Activated T-cell treated with anti-CD3 and anti-CD28 coated beads, Interleukin-2, amount 50 U/mL, for 72 hours (primary cell): Measurements from ENCODE around the gene OBSCN. TPM values are rescaled to one million over a fixed set of nuclear protein-coding genes. Genes with fewer than 3 reads are reported as not detected.

Experiments
- ATAC-seq, 2 donors: fragments of 150-1000 bp; cut with Tn5 transposase; replicated peaks in 1 of 2; 2 replicates each; pipeline ENCODE4 v1.10.0; 2021; ENCODE audit warnings: moderate library complexity in 2 of 2, mild to moderate bottlenecking in 1 of 2
- DNase-seq, 2 donors: peaks; one replicate each; pipeline ENCODE4 v3.0.0; 2021 to 2022; ENCODE audit warnings: mixed read lengths in 1 of 2
- H3K27ac Mint-ChIP-seq: one replicate; pipeline ENCODE4 v1.8.0; 2022; ENCODE audit warnings: mild to moderate bottlenecking, moderate library complexity, mixed read lengths
- H3K27me3 Mint-ChIP-seq: one replicate; pipeline ENCODE4 v1.8.0; 2022; ENCODE audit warnings: low read depth, mixed read lengths
- H3K36me3 Mint-ChIP-seq, 2 donors: one replicate each; pipeline ENCODE4 v1.8.0; 2022; ENCODE audit warnings: mixed read lengths in 2 of 2, mild to moderate bottlenecking in 1 of 2; ENCODE audit not compliant: insufficient read depth in 2 of 2
- H3K4me1 Mint-ChIP-seq: one replicate; pipeline ENCODE4 v1.8.0; 2022; ENCODE audit warnings: low read depth, mixed read lengths
- H3K4me3 Mint-ChIP-seq, 2 donors: one replicate each; pipeline ENCODE4 v1.8.0; 2022; ENCODE audit warnings: mild to moderate bottlenecking in 2 of 2, mixed read lengths in 2 of 2, moderate library complexity in 2 of 2
- H3K9me3 Mint-ChIP-seq, 2 donors: one replicate each; pipeline ENCODE4 v1.8.0; 2022; ENCODE audit warnings: mixed read lengths in 2 of 2
- total RNA-seq, 2 donors: library from RNA; stranded (reverse); gene quantifications; one replicate each; pipeline ENCODE4 v1.2.3, GENCODE V29; 2022

OBSCN gene
- total RNA-seq, 2 donors from 2014 or later = 25.0 to 27.7 TPM

GRCh38 chr1:228364706-228365213, 156.9 kb downstream of the OBSCN start:
- ATAC-seq (no peak), DNase-seq (no peak)
- Mint-ChIP-seq H3K27me3 (no peaks in the 10 kb centered on the region), H3K4me3 (no peak overlapping the region), H3K4me1 (no peaks in the 10 kb centered on the region), H3K27ac (no peak overlapping the region), H3K36me3 (no peaks in the 10 kb centered on the region), H3K9me3 (no peaks in the 10 kb centered on the region)

DNA sequence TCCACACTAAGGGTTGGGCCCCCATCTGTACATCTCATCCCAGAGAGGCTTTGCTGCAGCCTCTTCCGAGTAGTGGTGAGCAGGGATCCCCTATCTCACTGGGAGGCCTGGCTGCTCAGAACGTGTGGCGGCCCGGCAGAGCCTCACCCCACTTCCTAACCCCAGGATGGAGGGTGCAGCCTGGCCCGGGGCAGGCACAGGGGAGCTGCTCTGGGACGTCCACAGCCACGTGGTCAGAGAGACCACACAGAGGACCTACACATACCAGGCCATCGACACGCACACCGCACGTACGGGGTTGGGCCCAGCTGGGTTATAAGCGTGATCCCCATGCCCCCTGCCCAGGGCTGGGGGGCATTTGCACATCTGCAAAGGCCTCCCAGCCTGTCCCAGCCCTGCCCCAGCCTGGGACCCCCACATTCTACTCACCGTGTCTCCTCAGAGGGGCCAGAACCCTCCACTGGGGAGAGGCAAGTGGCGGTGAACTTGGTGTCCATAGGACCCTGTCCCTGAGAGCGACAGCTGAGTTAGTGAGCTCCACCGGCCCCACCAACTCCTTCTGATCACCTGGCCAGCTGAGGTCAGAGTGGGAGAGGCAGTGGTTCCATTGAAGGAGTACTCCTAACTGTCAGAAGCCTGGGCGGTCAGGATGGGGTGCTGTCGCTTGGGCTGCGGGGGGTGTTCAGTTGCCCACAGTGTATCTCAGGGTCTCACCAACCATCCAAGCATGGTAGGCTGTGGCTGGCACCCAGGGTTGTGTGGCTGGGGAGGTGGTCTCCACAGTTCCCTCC, 157.6 kb downstream of the OBSCN start:
- no peaks in the 10 kb centered on the region for H3K27me3 Mint-ChIP-seq
- no peaks in the 10 kb centered on the region for H3K9me3 Mint-ChIP-seq
- H3K4me1 Mint-ChIP-seq = no peaks in the 10 kb centered on the region
- H3K4me3 Mint-ChIP-seq = no peak overlapping the region
- DNase-seq (no peak), ATAC-seq (no peak)
- no peaks in the 10 kb centered on the region for H3K36me3 Mint-ChIP-seq
- H3K27ac Mint-ChIP-seq = no peak overlapping the region

- no peak for ATAC-seq
- Mint-ChIP-seq H3K36me3 (no peaks in the 10 kb centered on the region), H3K9me3 (no peaks in the 10 kb centered on the region), H3K4me3 (no peak overlapping the region), H3K4me1 (no peaks in the 10 kb centered on the region), H3K27me3 (no peaks in the 10 kb centered on the region), H3K27ac (no peak overlapping the region)
- no peak for DNase-seq
These were observed 158.4 kb downstream of the OBSCN start for GRCh38 chr1:228366062-228366865.

- Mint-ChIP-seq H3K27ac (no peak overlapping the region), H3K9me3 (no peaks in the 10 kb centered on the region), H3K4me1 (no peaks in the 10 kb centered on the region), H3K4me3 (no peak overlapping the region), H3K36me3 (no peaks in the 10 kb centered on the region), H3K27me3 (no peaks in the 10 kb centered on the region)
- ATAC-seq (no peak), DNase-seq (no peak)
These were observed 159.3 kb downstream of the OBSCN start for GRCh38 chr1:228366866-228367741.

DNA sequence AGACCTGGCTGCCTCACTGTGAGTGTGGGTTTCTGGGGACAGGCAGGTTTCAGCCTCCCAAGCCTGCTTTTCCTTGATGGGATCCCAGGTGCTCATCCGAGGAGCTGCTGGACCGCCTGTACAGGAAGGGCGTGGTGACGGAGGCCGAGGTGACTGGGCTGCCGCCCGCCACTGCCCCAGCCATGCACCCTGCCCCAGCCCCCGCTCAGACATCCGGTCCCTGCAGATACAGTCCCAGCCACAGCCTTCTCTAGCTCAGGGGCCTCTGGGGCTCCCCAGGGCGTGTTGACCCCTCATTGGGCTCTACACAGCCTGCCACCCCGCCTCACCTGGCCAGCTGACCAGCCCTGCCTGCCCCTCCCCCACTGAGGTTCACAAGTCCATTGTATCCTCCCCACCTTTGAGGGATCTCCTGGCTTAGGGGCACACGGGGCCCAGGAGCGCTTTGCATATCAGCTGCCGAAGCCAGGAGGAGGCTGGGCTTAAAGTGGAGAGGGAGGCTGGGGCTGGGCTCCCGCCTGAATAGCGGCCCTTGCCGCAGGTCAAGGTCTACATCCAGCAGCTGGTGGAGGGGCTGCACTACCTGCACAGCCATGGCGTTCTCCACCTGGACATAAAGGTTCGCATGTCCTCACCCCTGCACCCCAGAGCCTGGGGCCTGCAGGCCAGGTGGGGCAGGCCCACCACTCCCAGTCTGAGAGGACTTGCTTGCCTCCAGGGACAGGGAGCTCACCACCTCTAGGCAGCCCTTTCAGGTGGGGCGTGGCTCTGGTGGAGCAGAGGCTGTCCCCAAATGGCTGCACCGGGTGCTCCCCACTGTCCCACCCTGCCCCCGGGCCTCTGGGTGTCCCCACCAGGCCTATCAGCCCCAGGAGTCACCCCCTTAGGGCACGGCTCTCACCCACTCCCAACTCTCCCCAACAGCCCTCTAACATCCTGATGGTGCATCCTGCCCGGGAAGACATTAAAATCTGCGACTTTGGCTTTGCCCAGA, 160.3 kb downstream of the OBSCN start:
- no peak overlapping the region for H3K27ac Mint-ChIP-seq
- no peaks in the 10 kb centered on the region for H3K36me3 Mint-ChIP-seq
- H3K27me3 Mint-ChIP-seq = no peaks in the 10 kb centered on the region
- peak in 1 of 2 donors; percentile 12 for ATAC-seq
- no peaks in the 10 kb centered on the region for H3K9me3 Mint-ChIP-seq
- H3K4me1 Mint-ChIP-seq = no peaks in the 10 kb centered on the region
- H3K4me3 Mint-ChIP-seq = no peak overlapping the region
- DNase-seq = no peak

DNA sequence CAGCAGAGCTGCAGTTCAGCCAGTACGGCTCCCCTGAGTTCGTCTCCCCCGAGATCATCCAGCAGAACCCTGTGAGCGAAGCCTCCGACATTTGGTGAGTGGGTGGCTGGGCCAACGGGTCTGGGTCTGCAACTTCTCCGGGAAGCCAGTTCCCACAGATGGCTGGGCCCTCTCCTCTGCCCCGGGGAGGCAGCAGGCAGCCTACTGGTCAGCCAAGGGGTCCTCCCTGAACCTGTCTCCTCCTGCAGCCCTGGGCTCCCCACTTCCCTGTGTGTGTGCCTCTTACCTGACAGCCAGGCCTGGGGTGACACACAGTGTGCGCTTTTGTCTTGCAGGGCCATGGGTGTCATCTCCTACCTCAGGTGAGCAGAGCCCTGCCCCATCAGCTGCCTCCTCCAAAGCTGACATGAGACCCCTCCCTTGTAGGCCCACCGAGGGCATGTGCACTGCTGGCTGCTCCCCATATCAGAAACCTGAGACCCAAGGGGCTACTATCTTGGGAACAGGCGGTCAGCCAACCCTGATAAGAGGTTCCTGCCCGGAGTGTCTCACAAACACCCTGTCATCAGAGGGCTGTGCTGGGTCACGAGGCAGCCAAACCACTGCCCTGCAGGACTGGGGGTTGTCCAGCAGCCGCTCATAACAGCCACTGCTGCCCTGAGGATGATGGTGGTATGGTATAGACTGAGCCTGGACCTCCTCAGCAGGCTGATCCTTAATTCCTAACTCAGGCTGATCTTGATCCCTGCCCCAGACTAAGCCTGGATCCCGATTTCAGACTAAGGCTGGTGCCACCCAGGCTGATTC, 161.2 kb downstream of the OBSCN start:
- Mint-ChIP-seq H3K4me3 (no peak overlapping the region), H3K4me1 (no peaks in the 10 kb centered on the region), H3K36me3 (no peaks in the 10 kb centered on the region), H3K27ac (no peak overlapping the region), H3K27me3 (no peaks in the 10 kb centered on the region), H3K9me3 (no peaks in the 10 kb centered on the region)
- DNase-seq (no peak), ATAC-seq (no peak)

DNA sequence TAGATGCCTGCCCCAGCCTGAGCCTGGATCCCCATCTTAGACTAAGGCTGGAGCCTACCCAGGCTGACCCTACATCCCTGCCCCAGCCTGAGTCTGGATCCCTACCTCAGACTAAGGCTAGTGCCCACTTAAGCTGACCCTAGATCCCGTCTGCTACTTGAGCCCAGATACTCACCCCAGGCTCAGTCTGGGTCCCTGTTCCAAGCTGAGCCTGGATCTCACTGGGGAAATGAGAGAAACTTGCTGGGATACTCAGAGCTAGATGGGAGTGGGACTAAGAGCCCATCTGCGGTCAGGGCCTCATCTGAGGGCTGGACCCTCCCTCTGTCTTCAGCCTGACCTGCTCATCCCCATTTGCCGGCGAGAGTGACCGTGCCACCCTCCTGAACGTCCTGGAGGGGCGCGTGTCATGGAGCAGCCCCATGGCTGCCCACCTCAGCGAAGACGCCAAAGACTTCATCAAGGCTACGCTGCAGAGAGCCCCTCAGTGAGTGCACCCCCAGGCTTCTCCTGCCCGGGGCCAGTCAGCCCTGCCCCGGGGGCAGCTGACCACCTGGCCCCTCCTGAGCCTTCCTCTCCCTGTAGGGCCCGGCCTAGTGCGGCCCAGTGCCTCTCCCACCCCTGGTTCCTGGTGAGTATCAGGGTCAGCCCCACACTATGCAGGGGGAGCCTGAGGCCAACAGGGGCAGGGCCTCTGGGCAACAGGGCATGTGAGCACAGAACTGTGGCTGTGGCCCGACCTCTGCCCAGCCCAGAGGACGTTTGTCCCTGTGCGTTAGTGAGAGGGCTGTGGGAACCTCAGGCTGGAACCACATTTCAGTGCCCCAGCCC, 162.0 kb downstream of the OBSCN start:
- no peak overlapping the region for H3K27ac Mint-ChIP-seq
- H3K4me1 Mint-ChIP-seq = no peaks in the 10 kb centered on the region
- no peaks in the 10 kb centered on the region for H3K9me3 Mint-ChIP-seq
- no peaks in the 10 kb centered on the region for H3K27me3 Mint-ChIP-seq
- no peak overlapping the region for H3K4me3 Mint-ChIP-seq
- H3K36me3 Mint-ChIP-seq = no peaks in the 10 kb centered on the region
- ATAC-seq (no peak), DNase-seq (no peak)

- no peak overlapping the region for H3K27ac Mint-ChIP-seq
These were observed 162.6 kb downstream of the OBSCN start for GRCh38 chr1:228370439-228370940.

DNA sequence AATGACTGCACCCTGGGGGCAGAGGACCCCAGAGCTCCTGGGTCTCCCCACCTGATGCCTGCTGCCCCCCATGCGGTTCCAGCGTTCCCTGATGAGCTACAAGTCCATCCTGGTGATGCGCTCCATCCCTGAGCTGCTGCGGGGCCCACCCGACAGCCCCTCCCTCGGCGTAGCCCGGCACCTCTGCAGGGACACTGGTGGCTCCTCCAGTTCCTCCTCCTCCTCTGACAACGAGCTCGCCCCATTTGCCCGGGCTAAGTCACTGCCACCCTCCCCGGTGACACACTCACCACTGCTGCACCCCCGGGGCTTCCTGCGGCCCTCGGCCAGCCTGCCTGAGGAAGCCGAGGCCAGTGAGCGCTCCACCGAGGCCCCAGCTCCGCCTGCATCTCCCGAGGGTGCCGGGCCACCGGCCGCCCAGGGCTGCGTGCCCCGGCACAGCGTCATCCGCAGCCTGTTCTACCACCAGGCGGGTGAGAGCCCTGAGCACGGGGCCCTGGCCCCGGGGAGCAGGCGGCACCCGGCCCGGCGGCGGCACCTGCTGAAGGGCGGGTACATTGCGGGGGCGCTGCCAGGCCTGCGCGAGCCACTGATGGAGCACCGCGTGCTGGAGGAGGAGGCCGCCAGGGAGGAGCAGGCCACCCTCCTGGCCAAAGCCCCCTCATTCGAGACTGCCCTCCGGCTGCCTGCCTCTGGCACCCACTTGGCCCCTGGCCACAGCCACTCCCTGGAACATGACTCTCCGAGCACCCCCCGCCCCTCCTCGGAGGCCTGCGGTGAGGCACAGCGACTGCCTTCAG, 163.3 kb downstream of the OBSCN start:
- no peak for DNase-seq
- Mint-ChIP-seq H3K4me1 (no peaks in the 10 kb centered on the region), H3K27ac (no peak overlapping the region), H3K4me3 (no peak overlapping the region), H3K36me3 (no peaks in the 10 kb centered on the region), H3K9me3 (no peaks in the 10 kb centered on the region), H3K27me3 (no peaks in the 10 kb centered on the region)
- ATAC-seq = no peak

More at GRCh38 chr1:228370439-228370940, 162.6 kb downstream of the OBSCN start:
- H3K4me1 Mint-ChIP-seq = no peaks in the 10 kb centered on the region
- no peak for DNase-seq
- ATAC-seq = no peak
- H3K4me3 Mint-ChIP-seq = no peak overlapping the region
- H3K36me3 Mint-ChIP-seq = no peaks in the 10 kb centered on the region
- no peaks in the 10 kb centered on the region for H3K9me3 Mint-ChIP-seq
- no peaks in the 10 kb centered on the region for H3K27me3 Mint-ChIP-seq

GRCh38 chr1:228371741-228372182, 163.9 kb downstream of the OBSCN start:
- Mint-ChIP-seq H3K9me3 (no peaks in the 10 kb centered on the region), H3K27ac (no peak overlapping the region)
- ATAC-seq = no peak

More at GRCh38 chr1:228371741-228372182, 163.9 kb downstream of the OBSCN start:
- Mint-ChIP-seq H3K4me1 (no peaks in the 10 kb centered on the region), H3K27me3 (no peaks in the 10 kb centered on the region), H3K4me3 (no peak overlapping the region), H3K36me3 (no peaks in the 10 kb centered on the region)
- DNase-seq = no peak
